HCT116 (cell line): ENCODE results near the gene ROR2.

Experiments used
- CTCF ChIP-seq, 3 experiments: fragments of 200-600 bp in 1 of 3; sonication (generic) in 1 of 3; IDR thresholded peaks in 2 of 3; conservative IDR thresholded peaks in 1 of 3; 2 replicates each; pipeline ENCODE4 v1.5.1; 2012 to 2017; ENCODE audit warnings: low read depth in 2 of 3, low read length in 2 of 3, antibody characterized with exemption in 1 of 3, borderline replicate concordance in 1 of 3, control low read depth in 1 of 3, mild to moderate bottlenecking in 1 of 3, mixed read lengths in 1 of 3, mixed run types in 1 of 3, moderate library complexity in 1 of 3; ENCODE audit not compliant: insufficient read depth in 1 of 3
- EZH2phosphoT487 ChIP-seq: fragments of 200-600 bp; IDR thresholded peaks from 2 replicates; pipeline ENCODE4 v1.6.1; 2018; ENCODE audit warnings: antibody characterized with exemption, borderline replicate concordance
- POLR2A ChIP-seq: IDR thresholded peaks from 2 replicates; pipeline ENCODE4 v1.7.0; 2011; ENCODE audit warnings: borderline replicate concordance; ENCODE audit not compliant: insufficient read depth, insufficient read length; ENCODE audit errors: extremely low read depth
- POLR2AphosphoS5 ChIP-seq: IDR thresholded peaks from 2 replicates; pipeline ENCODE4 v1.6.1; 2011; ENCODE audit warnings: mild to moderate bottlenecking, low read depth, low read length, moderate library complexity
- RAD21 ChIP-seq: IDR thresholded peaks from 2 replicates; pipeline ENCODE4 v1.6.1; 2012; ENCODE audit warnings: low read depth, mild to moderate bottlenecking
- ZNF274 ChIP-seq: fragments of 200-500 bp; sonication (Bioruptor generic); IDR thresholded peaks from 2 replicates; pipeline ENCODE4 v1.6.1; 2014; ENCODE audit warnings: mild to moderate bottlenecking, low read depth, low read length, inconsistent platforms

- TF ChIP-seq CTCF (IDR thresholded peaks at IDR 0.05 in 2 of 3, conservative IDR thresholded peaks at IDR 0.05 in 1 of 3; ENCODE audit: borderline replicate concordance in 1 of 3, insufficient read depth in 1 of 3, low read depth in 2 of 3, low read length in 2 of 3), result no peak
- no peak for TF ChIP-seq RAD21
- TF ChIP-seq ZNF274, result no peak
- no peak for TF ChIP-seq POLR2A
- no peak for TF ChIP-seq EZH2phosphoT487
- no peak for TF ChIP-seq POLR2AphosphoS5
Observed at GRCh38 chr9:91833096-91833877, 116.7 kb downstream of the ROR2 start.
